Upper lobe of right lung (tissue), 1 donor: ENCODE measurements around the gene KCNMA1. TPM values are rescaled to one million over a fixed set of nuclear protein-coding genes. Genes with fewer than 3 reads are reported as not detected.
A peak's percentile ranks its signal among the peaks of the same experiment; 100 is the strongest.

Experiments
- ATAC-seq: fragments of 200-7000 bp; cut with Tn5 transposase; one replicate; pipeline ENCODE4 v1.9.1; 2020; ENCODE audit warnings: mild to moderate bottlenecking, moderate library complexity
- DNase-seq: peaks from one replicate; pipeline ENCODE4 v3.0.0-alpha.2; 2020
- H3K27ac ChIP-seq: fragments of 200-600 bp; one replicate; pipeline ENCODE4 v1.8.0; 2022
- H3K27me3 ChIP-seq: fragments of 200-600 bp; one replicate; pipeline ENCODE4 v1.8.0; 2022; ENCODE audit warnings: mild to moderate bottlenecking
- H3K36me3 ChIP-seq: fragments of 200-600 bp; one replicate; pipeline ENCODE4 v1.8.0; 2022
- H3K4me1 ChIP-seq: fragments of 200-600 bp; one replicate; pipeline ENCODE4 v1.8.0; 2022
- H3K4me3 ChIP-seq: fragments of 200-600 bp; one replicate; pipeline ENCODE4 v1.8.0; 2022; ENCODE audit warnings: mild to moderate bottlenecking
- H3K9me3 ChIP-seq: fragments of 200-600 bp; one replicate; pipeline ENCODE4 v1.8.0; 2022
- intact Hi-C: fragments of 100-400 bp; cut with DNase I; formaldehyde crosslinking; loops from one replicate; pipeline ENCODE4 v1.11.0; 2022
- total RNA-seq: library from RNA; stranded (reverse); fragmentation: NEBNext Ultra II Directional; extraction: Animal tissue kit (Norgen Biotek cat#: 25700); gene quantifications from one replicate; pipeline ENCODE4 v1.2.1, GENCODE V29; 2021
- TF ChIP-seq, protein P1 (sequence below): fragments of 200-600 bp; IDR thresholded peaks from one replicate; pipeline ENCODE4 v1.8.0; 2022; ENCODE audit warnings: antibody characterized with exemption
- donor health status: DM: no; HTN: yes; CAD: no; lungs with severe emphysema.

Gene KCNMA1
- total RNA-seq, 1 donor from 2014 or later: 26.3 TPM

DNA sequence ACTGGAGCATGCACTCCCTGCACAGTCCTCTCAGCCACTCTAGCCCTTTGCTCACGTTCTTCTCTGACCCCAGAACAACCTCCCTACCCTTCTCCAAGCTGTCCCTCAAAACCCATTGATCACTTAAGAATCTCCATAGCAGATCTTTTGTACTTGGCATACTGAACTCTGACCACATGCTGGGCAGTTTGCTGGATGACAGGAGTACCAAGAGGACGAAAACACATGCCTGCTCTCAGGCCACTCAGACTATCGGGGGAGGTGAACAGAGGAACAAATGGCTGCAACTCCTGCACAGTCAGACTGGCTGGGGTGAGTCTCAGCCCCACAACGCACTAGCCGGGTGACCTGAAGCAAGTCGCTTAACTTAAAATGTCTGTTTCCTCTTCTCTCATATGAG is 52.7 kb downstream of the KCNMA1 start:
- Histone ChIP-seq H3K36me3 (no peaks in the 10 kb centered on the region), H3K4me3 (no peak overlapping the region), H3K9me3 (no peaks in the 10 kb centered on the region), H3K4me1 (no peaks in the 10 kb centered on the region), H3K27ac (no peak overlapping the region), H3K27me3 (no peaks in the 10 kb centered on the region)
- intact Hi-C loops: no loop called here
- ATAC-seq (no peak), DNase-seq (no peak)
- TF ChIP-seq, protein P1, sequence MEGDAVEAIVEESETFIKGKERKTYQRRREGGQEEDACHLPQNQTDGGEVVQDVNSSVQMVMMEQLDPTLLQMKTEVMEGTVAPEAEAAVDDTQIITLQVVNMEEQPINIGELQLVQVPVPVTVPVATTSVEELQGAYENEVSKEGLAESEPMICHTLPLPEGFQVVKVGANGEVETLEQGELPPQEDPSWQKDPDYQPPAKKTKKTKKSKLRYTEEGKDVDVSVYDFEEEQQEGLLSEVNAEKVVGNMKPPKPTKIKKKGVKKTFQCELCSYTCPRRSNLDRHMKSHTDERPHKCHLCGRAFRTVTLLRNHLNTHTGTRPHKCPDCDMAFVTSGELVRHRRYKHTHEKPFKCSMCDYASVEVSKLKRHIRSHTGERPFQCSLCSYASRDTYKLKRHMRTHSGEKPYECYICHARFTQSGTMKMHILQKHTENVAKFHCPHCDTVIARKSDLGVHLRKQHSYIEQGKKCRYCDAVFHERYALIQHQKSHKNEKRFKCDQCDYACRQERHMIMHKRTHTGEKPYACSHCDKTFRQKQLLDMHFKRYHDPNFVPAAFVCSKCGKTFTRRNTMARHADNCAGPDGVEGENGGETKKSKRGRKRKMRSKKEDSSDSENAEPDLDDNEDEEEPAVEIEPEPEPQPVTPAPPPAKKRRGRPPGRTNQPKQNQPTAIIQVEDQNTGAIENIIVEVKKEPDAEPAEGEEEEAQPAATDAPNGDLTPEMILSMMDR: no peak

GRCh38 chr10:77583527-77583926 is 54.1 kb downstream of the KCNMA1 start:
- ATAC-seq (no peak), DNase-seq (no peak)
- Histone ChIP-seq H3K4me1 (no peaks in the 10 kb centered on the region), H3K4me3 (no peak overlapping the region), H3K9me3 (no peaks in the 10 kb centered on the region), H3K27me3 (no peaks in the 10 kb centered on the region), H3K27ac (no peak overlapping the region), H3K36me3 (no peaks in the 10 kb centered on the region)
- TF ChIP-seq, protein P1: no peak
- intact Hi-C loops: no loop called here

GRCh38 chr10:77582710-77583115 is 54.9 kb downstream of the KCNMA1 start:
- Histone ChIP-seq H3K27me3 (no peaks in the 10 kb centered on the region), H3K27ac (no peak overlapping the region), H3K36me3 (no peaks in the 10 kb centered on the region), H3K4me3 (no peak overlapping the region), H3K9me3 (no peaks in the 10 kb centered on the region), H3K4me1 (no peaks in the 10 kb centered on the region)
- ATAC-seq (peak; percentile 84), DNase-seq (peak; percentile 72)
- intact Hi-C loops: no loop called here
- TF ChIP-seq, protein P1: no peak

- TF ChIP-seq, protein P1: no peak
- Histone ChIP-seq H3K4me3 (no peak overlapping the region), H3K4me1 (no peaks in the 10 kb centered on the region), H3K9me3 (no peaks in the 10 kb centered on the region), H3K27ac (no peak overlapping the region), H3K36me3 (no peaks in the 10 kb centered on the region), H3K27me3 (no peaks in the 10 kb centered on the region)
- DNase-seq: no peak
- intact Hi-C loops: no loop called here
- no peak for ATAC-seq
These were observed 55.9 kb downstream of the KCNMA1 start for GRCh38 chr10:77581738-77582137.

- H3K27me3 ChIP-seq: no peaks in the 10 kb centered on the region
- intact Hi-C loops: no loop called here
- H3K36me3 ChIP-seq: no peaks in the 10 kb centered on the region
- ATAC-seq: no peak
- no peaks in the 10 kb centered on the region for H3K4me1 ChIP-seq
- no peak overlapping the region for H3K4me3 ChIP-seq
- TF ChIP-seq, protein P1: no peak
- H3K27ac ChIP-seq: no peak overlapping the region
- H3K9me3 ChIP-seq: no peaks in the 10 kb centered on the region
- no peak for DNase-seq
These were observed 57.1 kb downstream of the KCNMA1 start for GRCh38 chr10:77580482-77580881.

- DNase-seq: no peak
- Histone ChIP-seq H3K4me1 (no peaks in the 10 kb centered on the region), H3K27me3 (no peaks in the 10 kb centered on the region), H3K36me3 (no peaks in the 10 kb centered on the region), H3K27ac (no peak overlapping the region), H3K9me3 (no peaks in the 10 kb centered on the region), H3K4me3 (no peak overlapping the region)
- no peak for ATAC-seq
- intact Hi-C loops: no loop called here
- TF ChIP-seq, protein P1: no peak
These were observed 58.9 kb downstream of the KCNMA1 start for GRCh38 chr10:77578583-77579227.
